Measurements from ENCODE around the gene SLC12A2.
A peak's percentile ranks its signal among the peaks of the same experiment; 100 is the strongest.

Gene SLC12A2

DNA sequence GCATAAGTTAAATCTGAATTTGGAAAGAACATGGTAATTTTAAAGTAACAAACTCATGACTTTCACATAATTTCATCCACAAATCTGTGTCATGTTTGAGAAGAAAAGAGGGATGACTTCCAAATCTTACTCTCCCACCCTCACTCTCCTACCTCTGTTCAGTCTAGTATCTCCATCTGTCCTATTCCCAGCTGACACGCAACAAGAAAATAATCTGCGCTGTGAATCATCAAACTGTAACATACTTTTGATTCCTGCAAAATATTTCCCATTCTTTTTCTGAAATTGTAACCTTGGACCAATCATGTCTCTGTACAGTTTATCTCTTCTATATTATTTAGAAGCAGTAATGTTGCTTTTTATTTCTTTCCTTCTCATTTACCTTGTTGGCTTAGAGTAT is 91.4 kb downstream of the SLC12A2 start:
- no peak for DNase-seq

GRCh38 chr5:128192368-128192767 is 108.8 kb downstream of the SLC12A2 start:
- no peak for DNase-seq

- DNase-seq, result no peak
These were observed 110.3 kb downstream of the SLC12A2 start for GRCh38 chr5:128193665-128194390.

DNA sequence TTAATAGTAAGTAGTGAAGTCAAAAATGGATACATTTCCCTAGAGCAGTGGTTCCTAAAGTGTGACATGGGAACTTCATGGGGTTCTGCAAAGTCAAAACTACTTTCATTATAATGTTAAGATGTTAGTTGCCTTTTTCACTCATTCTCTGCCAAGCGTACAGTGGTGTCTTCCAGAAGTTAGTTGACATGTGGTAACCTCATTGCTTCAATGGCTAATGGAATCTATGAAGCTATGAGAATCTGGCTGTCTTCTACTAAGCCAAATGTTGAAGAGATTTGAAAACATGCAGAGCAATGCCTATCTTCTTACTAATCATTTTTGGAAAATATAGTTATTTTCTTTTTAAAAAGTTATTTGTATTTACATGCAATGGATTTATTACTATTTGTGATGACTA is 111.8 kb downstream of the SLC12A2 start:
- DNase-seq, result no peak

GRCh38 chr5:128196080-128196479 is 112.5 kb downstream of the SLC12A2 start:
- no peak for DNase-seq

- DNase-seq, result no peak
These were observed 113.2 kb downstream of the SLC12A2 start for GRCh38 chr5:128196791-128197190.

- no peak for DNase-seq
These were observed 114.4 kb downstream of the SLC12A2 start for GRCh38 chr5:128197896-128198522.

- DNase-seq, result no peak
These were observed 115.5 kb downstream of the SLC12A2 start for GRCh38 chr5:128199104-128199503.

- DNase-seq, result no peak
These were observed 116.0 kb downstream of the SLC12A2 start for GRCh38 chr5:128199611-128200010.

GRCh38 chr5:128201065-128201926 is 117.7 kb downstream of the SLC12A2 start:
- DNase-seq, result peak; percentile 87

- no peak for DNase-seq
These were observed 118.8 kb downstream of the SLC12A2 start for GRCh38 chr5:128202320-128202719.

DNA sequence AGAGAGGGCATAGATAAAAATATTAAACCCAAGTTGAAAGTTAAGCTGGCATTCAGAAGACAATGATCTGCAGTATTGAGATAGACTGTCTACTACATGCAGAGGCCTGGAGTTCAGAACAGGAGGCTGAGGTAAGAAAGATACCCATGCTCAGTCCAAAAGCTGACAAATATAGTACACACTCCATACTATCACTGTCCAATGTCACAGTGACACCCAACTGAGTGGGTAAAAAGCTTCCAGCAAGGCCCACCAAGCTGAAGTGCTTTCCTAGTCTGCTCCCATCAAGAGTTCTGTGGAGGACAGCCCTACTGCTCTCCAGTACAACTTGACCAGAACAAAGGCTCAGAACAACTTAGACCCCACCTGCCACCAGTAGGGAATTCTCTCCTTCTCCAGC is 124.9 kb downstream of the SLC12A2 start:
- DNase-seq, result no peak

GRCh38 chr5:128212191-128212806 is 128.7 kb downstream of the SLC12A2 start:
- DNase-seq, result no peak

- DNase-seq, result peak; percentile 56
These were observed 129.8 kb downstream of the SLC12A2 start for GRCh38 chr5:128213340-128213739.

GRCh38 chr5:128213833-128214232 is 130.3 kb downstream of the SLC12A2 start:
- DNase-seq, result no peak

GRCh38 chr5:128216285-128216684 is 132.7 kb downstream of the SLC12A2 start:
- DNase-seq, result no peak

- DNase-seq, result no peak
These were observed 133.4 kb downstream of the SLC12A2 start for GRCh38 chr5:128216860-128217531.

GRCh38 chr5:128220841-128221240 is 137.3 kb downstream of the SLC12A2 start:
- no peak for DNase-seq

- DNase-seq, result no peak
These were observed 140.8 kb downstream of the SLC12A2 start for GRCh38 chr5:128224336-128224735.

DNA sequence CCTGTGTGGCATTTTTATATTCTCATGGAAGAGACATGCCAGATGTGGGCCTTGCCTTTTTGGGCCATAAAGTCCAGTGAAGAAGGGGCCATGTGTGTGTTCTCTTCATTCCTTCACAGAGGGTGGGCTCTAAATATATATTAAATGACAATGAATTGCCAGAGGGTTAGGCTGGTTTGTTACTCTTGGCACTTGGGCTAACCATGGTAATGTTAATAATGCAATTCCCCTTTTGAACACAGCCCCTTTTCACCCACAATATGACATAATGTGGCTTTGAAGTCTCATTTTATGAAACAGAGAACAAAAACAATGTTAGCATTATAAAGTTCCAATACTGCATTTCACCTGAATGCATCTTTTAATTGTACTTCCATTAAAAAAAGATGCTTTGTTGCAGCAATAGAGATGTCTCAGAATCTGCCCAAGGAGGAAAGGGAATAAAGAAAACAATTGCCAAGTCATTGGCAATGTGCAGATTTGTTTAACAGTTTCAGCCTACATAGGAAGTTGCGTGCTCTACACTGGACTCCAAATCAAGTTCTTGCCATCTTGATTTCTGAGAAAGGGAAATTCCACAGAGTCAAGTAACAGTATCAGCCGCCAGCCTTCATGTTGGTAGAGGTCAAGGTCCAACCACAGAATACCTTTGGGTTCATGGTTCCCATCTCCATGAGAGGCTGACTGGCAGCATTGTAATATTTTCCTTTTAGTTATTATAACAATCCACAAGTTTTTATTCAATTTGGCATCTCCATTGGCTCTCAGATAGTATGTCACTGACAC is 141.9 kb downstream of the SLC12A2 start:
- DNase-seq, result no peak

DNA sequence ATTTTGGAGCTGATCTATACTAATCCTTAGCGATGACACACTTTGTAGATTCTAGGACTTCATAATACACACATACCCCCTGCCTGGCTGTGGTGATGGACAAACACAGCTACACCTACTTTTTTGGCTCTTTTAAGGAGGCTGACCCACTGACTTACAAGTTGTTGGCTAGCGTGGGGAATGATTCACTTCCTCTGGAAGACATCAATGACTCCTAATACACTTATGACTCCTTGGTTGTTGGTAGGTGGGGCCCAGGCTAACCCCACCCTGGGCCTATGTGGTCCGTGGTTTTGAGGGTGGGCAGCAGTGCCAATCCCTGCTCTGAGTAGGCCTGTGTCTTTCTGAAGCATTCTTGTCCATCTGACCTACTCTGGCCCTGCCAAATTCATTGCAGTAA is 144.4 kb downstream of the SLC12A2 start:
- DNase-seq, result peak; percentile 1

DNA sequence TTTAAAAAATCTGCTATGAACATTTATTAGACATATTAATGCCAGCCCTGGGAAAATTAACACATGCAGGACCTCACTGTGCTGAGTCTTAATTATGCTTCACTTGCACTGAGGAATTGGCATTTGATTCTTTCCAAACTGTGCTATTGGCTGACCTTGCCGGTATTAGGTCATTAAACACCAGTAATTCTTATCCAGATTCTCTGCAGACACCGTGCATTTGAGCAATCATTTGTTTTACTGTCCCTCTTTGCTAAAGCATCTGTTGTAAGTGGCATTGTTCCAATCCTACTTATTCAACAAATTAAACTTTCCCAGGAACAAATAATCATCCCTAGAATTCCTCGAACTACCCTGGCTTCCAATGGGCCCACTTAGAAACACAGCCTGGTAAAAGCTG is 145.0 kb downstream of the SLC12A2 start:
- DNase-seq, result no peak
